PFSK-1 (cell line): ENCODE results near the gene TP53TG5.

Experiments used
- FOXP2 ChIP-seq: optimal IDR thresholded peaks from 2 replicates; pipeline ENCODE3; 2011; ENCODE audit warnings: borderline replicate concordance, control low read depth, inconsistent platforms; ENCODE audit not compliant: insufficient read depth; ENCODE audit errors: extremely low read length, extremely low read depth
- POLR2AphosphoS5 ChIP-seq: IDR thresholded peaks from 2 replicates; pipeline ENCODE4 v1.6.1; 2012; ENCODE audit warnings: low read depth, mild to moderate bottlenecking, control low read depth, low read length, moderate library complexity
- REST ChIP-seq, 2 experiments: IDR thresholded peaks; 2 replicates each; pipeline versions ENCODE4 v1.6.1 to v1.8.0; 2011 to 2012; ENCODE audit warnings: low read depth in 2 of 2, low read length in 2 of 2, control low read depth in 1 of 2, inconsistent platforms in 1 of 2, mild to moderate bottlenecking in 1 of 2, moderate library complexity in 1 of 2; ENCODE audit not compliant: insufficient read depth in 1 of 2
- SIN3A ChIP-seq: IDR thresholded peaks from 2 replicates; pipeline ENCODE4 v1.6.1; 2012; ENCODE audit warnings: mild to moderate bottlenecking, low read length, moderate library complexity, borderline replicate concordance; ENCODE audit not compliant: insufficient read depth
- TAF1 ChIP-seq: IDR thresholded peaks from 2 replicates; pipeline ENCODE4 v1.6.1; 2012; ENCODE audit warnings: low read length, control low read depth, borderline replicate concordance; ENCODE audit not compliant: insufficient read depth

The TP53TG5 gene

GRCh38 chr20:45368221-45368980 lies 9.7 kb downstream of the TP53TG5 start:
- no peak for TF ChIP-seq FOXP2
- TF ChIP-seq TAF1: no peak

- TF ChIP-seq SIN3A (no peak), REST (IDR thresholded peaks at IDR 0.05; ENCODE audit: insufficient read depth in 1 of 2, low read depth in 2 of 2, low read length in 2 of 2) (no peak), POLR2AphosphoS5 (no peak), FOXP2 (no peak), TAF1 (no peak)
Observed at GRCh38 chr20:45367126-45367525, 11.0 kb downstream of the TP53TG5 start.

GRCh38 chr20:45366631-45367030 lies 11.5 kb downstream of the TP53TG5 start:
- TF ChIP-seq FOXP2: no peak
- no peak for TF ChIP-seq POLR2AphosphoS5

- no peak for TF ChIP-seq REST (IDR thresholded peaks at IDR 0.05; ENCODE audit: insufficient read depth in 1 of 2, low read depth in 2 of 2, low read length in 2 of 2)
- TF ChIP-seq TAF1: no peak
- no peak for TF ChIP-seq FOXP2
- TF ChIP-seq POLR2AphosphoS5: no peak
- TF ChIP-seq SIN3A: no peak
Observed at GRCh38 chr20:45366192-45366591, 11.9 kb downstream of the TP53TG5 start.

- TF ChIP-seq SIN3A (no peak), FOXP2 (no peak), POLR2AphosphoS5 (no peak), TAF1 (no peak), REST (IDR thresholded peaks at IDR 0.05; ENCODE audit: insufficient read depth in 1 of 2, low read depth in 2 of 2, low read length in 2 of 2) (no peak)
Observed at GRCh38 chr20:45365444-45365970, 12.6 kb downstream of the TP53TG5 start.
